RWPE1 (cell line): ENCODE data around the gene NEMP2.

Experiments
- CTCF ChIA-PET: fragments of 350-600 bp; sonication (Branson Sonifier 250); formaldehyde crosslinking; extraction: SDS; loops from one replicate; lab custom pipeline; 2021; lab: Yijun Ruan, JAX
- POLR2A ChIA-PET: fragments of 400-600 bp; formaldehyde crosslinking; extraction: SDS; loops from one replicate; lab custom pipeline; 2020; ENCODE audit warnings: antibody characterized with exemption; ENCODE audit not compliant: low non-redundant PET; lab: Yijun Ruan, JAX
- DNase-seq: peaks from one replicate; pipeline ENCODE4 v3.0.0; 2012; ENCODE audit warnings: low spot score
- H3K27ac ChIP-seq: fragments of 450-650 bp; 2 replicates; pipeline ENCODE4 v1.5.1; 2017
- CTCF ChIP-seq: fragments of 450-650 bp; conservative IDR thresholded peaks from 2 replicates; pipeline ENCODE4 v1.5.1; 2017; ENCODE audit warnings: low read depth, mild to moderate bottlenecking

Gene NEMP2

GRCh38 chr2:190571686-190572085 is 37.2 kb upstream of the NEMP2 start:
- ChIA-PET POLR2A (no interaction called here), CTCF (interaction anchor here (0.7 kb wide), 1 partner anchor 37 kb away, joined by 3 read pairs; the partner anchor contains the start of gene NEMP2)
- H3K27ac ChIP-seq, result peak overlapping the region; percentile 71
- no peak for DNase-seq
- TF ChIP-seq CTCF, result no peak

GRCh38 chr2:190570871-190571270 is 36.3 kb upstream of the NEMP2 start:
- no peak for DNase-seq
- POLR2A ChIA-PET, result no interaction called here
- peak overlapping the region; percentile 71 for H3K27ac ChIP-seq
- no peak for TF ChIP-seq CTCF
- CTCF ChIA-PET, result interaction anchor here (0.6 to 0.7 kb wide), 4 partner anchors 36 to 584 kb away, joined by 3 read pairs; partner anchors contain the start of gene NEMP2

- TF ChIP-seq CTCF, result no peak
- POLR2A ChIA-PET, result no interaction called here
- no peak for DNase-seq
- CTCF ChIA-PET, result interaction anchor here (0.6 kb wide), 3 partner anchors 203 to 585 kb away, joined by 3 read pairs; no protein-coding TSS in a partner anchor
- peak overlapping the region; percentile 42; the same call in 1 of the 2 replicates for H3K27ac ChIP-seq
Observed at GRCh38 chr2:190569994-190570755, 35.7 kb upstream of the NEMP2 start.

- ChIA-PET POLR2A (interaction anchor here (0.6 kb wide), 1 partner anchor 120 kb away, joined by 3 read pairs; no protein-coding TSS in a partner anchor), CTCF (interaction anchor here (0.6 to 0.7 kb wide), 2 partner anchors 16 to 82 kb away, joined by 3 to 4 read pairs; no protein-coding TSS in a partner anchor)
- DNase-seq, result no peak
- no peak overlapping the region for H3K27ac ChIP-seq
- no peak for TF ChIP-seq CTCF
Observed at GRCh38 chr2:190564838-190565237, 30.3 kb upstream of the NEMP2 start.

GRCh38 chr2:190563646-190564045 is 29.1 kb upstream of the NEMP2 start:
- TF ChIP-seq CTCF, result no peak
- ChIA-PET CTCF (interaction anchor here (0.7 kb wide), 1 partner anchor 10 kb away, joined by 3 read pairs; no protein-coding TSS in a partner anchor), POLR2A (no interaction called here)
- DNase-seq, result no peak
- H3K27ac ChIP-seq, result no peak overlapping the region

- ChIA-PET POLR2A (no interaction called here), CTCF (no interaction called here)
- H3K27ac ChIP-seq, result no peak overlapping the region
- no peak for TF ChIP-seq CTCF
- DNase-seq, result no peak
Observed at GRCh38 chr2:190563109-190563508, 28.6 kb upstream of the NEMP2 start.
